ENCODE results near the gene ARAP1. TPM values are rescaled to one million over a fixed set of nuclear protein-coding genes. Genes with fewer than 3 reads are reported as not detected.

Gene ARAP1
- total RNA-seq, 4 donors from 2014 or later = 53.8 to 126 (median 88.8) TPM

- no peak for TF ChIP-seq CTCF (IDR thresholded peaks at IDR 0.05)
- TF ChIP-seq POLR2A (IDR thresholded peaks at IDR 0.05) = no peak
- Histone ChIP-seq H3K9me3 (no peaks in the 10 kb centered on the region), H3K36me3 (peaks cover 15% of the 10 kb centered on the region), H3K27me3 (no peaks in the 10 kb centered on the region), H3K27ac (peak overlapping the region; percentile 34), H3K4me1 (peaks cover 33% of the 10 kb centered on the region), H3K4me3 (peak overlapping the region; percentile 73)
- WGBS = 36% methylated on average over 12 of the region's 19 CpGs
- no peak for DNase-seq (ENCODE audit: low spot score in 2 of 2)
Measured at GRCh38 chr11:72751116-72752087, 806 bp downstream of the ARAP1 start.

DNA sequence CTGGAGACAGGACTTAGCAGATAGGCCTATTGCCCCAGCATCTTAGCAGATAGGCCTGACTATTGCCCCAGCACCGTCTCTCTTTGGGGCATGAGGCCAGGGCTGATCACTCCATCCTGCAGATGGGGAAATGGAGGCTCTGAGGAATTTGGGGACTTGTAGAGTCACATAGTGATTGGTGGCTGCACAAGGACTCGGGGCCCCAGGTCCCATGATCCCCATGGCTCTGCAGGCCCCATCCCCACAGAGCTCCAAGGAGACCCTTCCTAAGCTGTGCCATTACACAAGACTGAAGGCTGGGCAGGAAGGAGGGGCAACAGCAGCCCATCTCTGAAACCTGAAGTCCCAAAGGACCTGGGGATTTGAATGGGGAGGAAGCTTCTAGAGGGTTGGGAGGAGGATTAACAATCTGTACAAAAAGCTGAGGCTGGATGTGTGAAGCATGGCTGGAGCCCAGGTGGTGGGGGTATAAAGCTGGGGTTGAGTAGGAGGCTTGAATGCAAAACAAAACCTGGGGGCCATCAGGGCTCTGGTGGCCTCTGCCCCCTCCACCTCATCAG lies 1.6 kb downstream of the ARAP1 start:
- H3K27me3 ChIP-seq = no peaks in the 10 kb centered on the region
- no peak overlapping the region for H3K27ac ChIP-seq
- H3K4me3 ChIP-seq = no peak overlapping the region
- H3K4me1 ChIP-seq = peaks cover 33% of the 10 kb centered on the region
- H3K9me3 ChIP-seq = no peaks in the 10 kb centered on the region
- no peak for DNase-seq (ENCODE audit: low spot score in 2 of 2)
- TF ChIP-seq CTCF (IDR thresholded peaks at IDR 0.05) (no peak), EP300 (IDR thresholded peaks at IDR 0.05) (no peak), POLR2A (IDR thresholded peaks at IDR 0.05) (no peak), POLR2AphosphoS5 (IDR thresholded peaks at IDR 0.05) (no peak)
- WGBS = 71% methylated on average over 2 of the region's 2 CpGs
- H3K36me3 ChIP-seq = peaks cover 12% of the 10 kb centered on the region

- Histone ChIP-seq H3K36me3 (peaks cover 12% of the 10 kb centered on the region), H3K9me3 (no peaks in the 10 kb centered on the region), H3K27me3 (no peaks in the 10 kb centered on the region), H3K27ac (no peak overlapping the region), H3K4me3 (no peak overlapping the region), H3K4me1 (peaks cover 33% of the 10 kb centered on the region)
- WGBS = 83% methylated on average over 6 of the region's 9 CpGs
- no peak for DNase-seq (ENCODE audit: low spot score in 2 of 2)
- TF ChIP-seq EP300 (IDR thresholded peaks at IDR 0.05) (no peak), POLR2A (IDR thresholded peaks at IDR 0.05) (no peak), POLR2AphosphoS5 (IDR thresholded peaks at IDR 0.05) (no peak), CTCF (IDR thresholded peaks at IDR 0.05) (no peak)
Measured at GRCh38 chr11:72750086-72750485, 2.1 kb downstream of the ARAP1 start.

GRCh38 chr11:72747289-72747855 lies 4.8 kb downstream of the ARAP1 start:
- Histone ChIP-seq H3K4me1 (peaks cover 30% of the 10 kb centered on the region), H3K27ac (no peak overlapping the region), H3K27me3 (no peaks in the 10 kb centered on the region), H3K4me3 (no peak overlapping the region), H3K9me3 (no peaks in the 10 kb centered on the region), H3K36me3 (no peaks in the 10 kb centered on the region)
- DNase-seq (ENCODE audit: low spot score in 2 of 2) = no peak
- WGBS = 87% methylated on average over 2 of the region's 6 CpGs
- no peak for TF ChIP-seq POLR2A (IDR thresholded peaks at IDR 0.05)
- no peak for TF ChIP-seq CTCF (IDR thresholded peaks at IDR 0.05)
- no peak for TF ChIP-seq EP300 (IDR thresholded peaks at IDR 0.05)
- no peak for TF ChIP-seq POLR2AphosphoS5 (IDR thresholded peaks at IDR 0.05)

GRCh38 chr11:72746821-72747220 lies 5.4 kb downstream of the ARAP1 start:
- Histone ChIP-seq H3K27ac (no peak overlapping the region), H3K36me3 (no peaks in the 10 kb centered on the region), H3K4me1 (peaks cover 30% of the 10 kb centered on the region), H3K27me3 (no peaks in the 10 kb centered on the region), H3K4me3 (no peak overlapping the region), H3K9me3 (no peaks in the 10 kb centered on the region)
- DNase-seq (ENCODE audit: low spot score in 2 of 2) = no peak
- no CpG with 5 or more reads among the region's 3 CpGs for WGBS
- TF ChIP-seq CTCF (IDR thresholded peaks at IDR 0.05) (no peak), POLR2AphosphoS5 (IDR thresholded peaks at IDR 0.05) (no peak), POLR2A (IDR thresholded peaks at IDR 0.05) (no peak), EP300 (IDR thresholded peaks at IDR 0.05) (no peak)

Measured in suprapubic skin (tissue), 4 donors.